Loucy (cell line): Measurements from ENCODE around the gene MYCBP.

ENCODE experiments used
- H2AFZ ChIP-seq: fragments of 200-600 bp; sonication (generic); 2 replicates; pipeline ENCODE4 v1.6.0; 2016; ENCODE audit warnings: antibody characterized with exemption, mild to moderate bottlenecking, low read length, moderate library complexity
- H3F3A ChIP-seq: fragments of 200-600 bp; 2 replicates; pipeline ENCODE4 v1.6.0; 2016; ENCODE audit warnings: antibody characterized with exemption, low read depth, mild to moderate bottlenecking
- H3K27me3 ChIP-seq: fragments of 200-600 bp; sonication (generic); 2 replicates; pipeline ENCODE4 v1.6.1; 2014; ENCODE audit warnings: low read length, mild to moderate bottlenecking; ENCODE audit not compliant: insufficient read depth, poor library complexity, severe bottlenecking
- H3K36me3 ChIP-seq: fragments of 200-600 bp; sonication (generic); 2 replicates; pipeline ENCODE4 v1.6.1; 2016; ENCODE audit warnings: low read length; ENCODE audit not compliant: insufficient read depth
- H3K4me1 ChIP-seq: fragments of 200-600 bp; sonication (generic); 2 replicates; pipeline ENCODE4 v1.5.1; 2014; ENCODE audit warnings: low read length, mild to moderate bottlenecking; ENCODE audit not compliant: insufficient read depth, poor library complexity, severe bottlenecking
- H3K4me2 ChIP-seq: fragments of 200-600 bp; sonication (generic); 2 replicates; pipeline ENCODE4 v1.6.0; 2014; ENCODE audit warnings: antibody characterized with exemption, low read length, low read depth, mild to moderate bottlenecking; ENCODE audit not compliant: poor library complexity, severe bottlenecking
- H3K4me3 ChIP-seq: fragments of 200-600 bp; sonication (generic); 2 replicates; pipeline ENCODE4 v1.5.1; 2014; ENCODE audit warnings: low read length, mild to moderate bottlenecking, mixed read lengths; ENCODE audit not compliant: poor library complexity, severe bottlenecking
- H3K79me2 ChIP-seq: fragments of 200-600 bp; sonication (generic); 2 replicates; pipeline ENCODE4 v1.6.1; 2014; ENCODE audit warnings: low read length; ENCODE audit not compliant: insufficient read depth
- H3K9ac ChIP-seq: fragments of 200-600 bp; sonication (generic); 2 replicates; pipeline ENCODE4 v1.6.0; 2014; ENCODE audit warnings: mild to moderate bottlenecking, low read depth, low read length, moderate library complexity; ENCODE audit not compliant: poor library complexity, severe bottlenecking
- H3K9me2 ChIP-seq: fragments of 200-600 bp; sonication (generic); replicated peaks from 2 replicates; pipeline ENCODE4 v1.6.1; 2016; ENCODE audit warnings: low read depth, low read length, mixed read lengths
- H3K9me3 ChIP-seq: fragments of 200-600 bp; sonication (generic); 2 replicates; pipeline ENCODE4 v1.6.1; 2014; ENCODE audit warnings: mild to moderate bottlenecking, antibody characterized with exemption, low read length, low read depth; ENCODE audit not compliant: insufficient read depth
- H4K20me1 ChIP-seq: fragments of 200-600 bp; sonication (generic); 2 replicates; pipeline ENCODE4 v1.6.0; 2014; ENCODE audit warnings: antibody characterized with exemption, low read length, mild to moderate bottlenecking; ENCODE audit not compliant: insufficient read depth, poor library complexity, severe bottlenecking
- CTCF ChIP-seq: fragments of 200-600 bp; sonication (generic); conservative IDR thresholded peaks from 2 replicates; pipeline ENCODE4 v1.5.1; 2014; ENCODE audit warnings: mild to moderate bottlenecking, antibody characterized with exemption, low read length
- EZH2phosphoT487 ChIP-seq: fragments of 200-600 bp; IDR thresholded peaks from 2 replicates; pipeline ENCODE4 v1.6.1; 2018; ENCODE audit warnings: antibody characterized with exemption, mild to moderate bottlenecking, moderate library complexity, borderline replicate concordance

The MYCBP gene

GRCh38 chr1:38814984-38815464, 58.1 kb downstream of the MYCBP start:
- no peak overlapping the region for H3K9ac ChIP-seq
- no peaks in the 10 kb centered on the region for H3K79me2 ChIP-seq
- no peaks in the 10 kb centered on the region for H3K9me3 ChIP-seq
- no peaks in the 10 kb centered on the region for H3K27me3 ChIP-seq
- no peak overlapping the region for H2AFZ ChIP-seq
- H3K4me2 ChIP-seq, result no peak overlapping the region
- no peaks in the 10 kb centered on the region for H4K20me1 ChIP-seq
- no peak overlapping the region for H3K4me3 ChIP-seq
- no peaks in the 10 kb centered on the region for H3F3A ChIP-seq
- TF ChIP-seq CTCF, result no peak
- TF ChIP-seq EZH2phosphoT487, result no peak
- no peaks in the 10 kb centered on the region for H3K9me2 ChIP-seq
- no peaks in the 10 kb centered on the region for H3K36me3 ChIP-seq
- no peaks in the 10 kb centered on the region for H3K4me1 ChIP-seq

GRCh38 chr1:38814444-38814983, 58.6 kb downstream of the MYCBP start:
- no peaks in the 10 kb centered on the region for H3K9me2 ChIP-seq
- H2AFZ ChIP-seq, result no peak overlapping the region
- H3K4me3 ChIP-seq, result no peak overlapping the region
- H3K9me3 ChIP-seq, result no peaks in the 10 kb centered on the region
- H4K20me1 ChIP-seq, result no peaks in the 10 kb centered on the region
- H3F3A ChIP-seq, result no peaks in the 10 kb centered on the region
- H3K27me3 ChIP-seq, result no peaks in the 10 kb centered on the region
- TF ChIP-seq EZH2phosphoT487, result no peak
- no peak overlapping the region for H3K9ac ChIP-seq
- H3K4me2 ChIP-seq, result no peak overlapping the region
- H3K4me1 ChIP-seq, result no peaks in the 10 kb centered on the region
- no peaks in the 10 kb centered on the region for H3K36me3 ChIP-seq
- no peaks in the 10 kb centered on the region for H3K79me2 ChIP-seq

- no peaks in the 10 kb centered on the region for H3K27me3 ChIP-seq
- H3K4me3 ChIP-seq, result no peak overlapping the region
- H4K20me1 ChIP-seq, result no peaks in the 10 kb centered on the region
- no peaks in the 10 kb centered on the region for H3K79me2 ChIP-seq
- no peaks in the 10 kb centered on the region for H3K4me1 ChIP-seq
- no peak overlapping the region for H3K4me2 ChIP-seq
- no peaks in the 10 kb centered on the region for H3F3A ChIP-seq
- TF ChIP-seq EZH2phosphoT487 (no peak), CTCF (no peak)
- H3K9me3 ChIP-seq, result no peaks in the 10 kb centered on the region
- H3K36me3 ChIP-seq, result no peaks in the 10 kb centered on the region
- no peaks in the 10 kb centered on the region for H3K9me2 ChIP-seq
- H2AFZ ChIP-seq, result no peak overlapping the region
- H3K9ac ChIP-seq, result no peak overlapping the region
Observed at GRCh38 chr1:38812981-38813380, 60.2 kb downstream of the MYCBP start.
